Neural cell (in vitro differentiated cells): ENCODE results near the gene HPCA.

Experiments
- EZH2 ChIP-seq: fragments of 200-600, 300-800 bp; shearing (Covaris generic), sonication (generic); IDR thresholded peaks from 2 replicates; pipeline ENCODE4 v1.6.1; 2014; ENCODE audit warnings: antibody characterized with exemption, low read length, borderline replicate concordance, mild to moderate bottlenecking; ENCODE audit not compliant: insufficient read depth, poor library complexity, severe bottlenecking
- POLR2AphosphoS5 ChIP-seq: IDR thresholded peaks from 2 replicates; pipeline ENCODE4 v1.6.1; 2012
- RAD21 ChIP-seq: fragments of 450-650 bp; conservative IDR thresholded peaks from 2 replicates; pipeline ENCODE4 v1.6.1; 2014; ENCODE audit warnings: antibody characterized with exemption, mild to moderate bottlenecking, moderate library complexity
- TF ChIP-seq, protein P1 (sequence below): fragments of 450-650 bp; IDR thresholded peaks from 2 replicates; pipeline ENCODE4 v1.5.1; 2014; ENCODE audit warnings: antibody characterized with exemption, mild to moderate bottlenecking, moderate library complexity; ENCODE audit not compliant: poor library complexity, severe bottlenecking
- TF ChIP-seq, protein P2 (sequence below): IDR thresholded peaks from 2 replicates; pipeline ENCODE4 v1.6.1; 2012; ENCODE audit warnings: borderline replicate concordance

DNA sequence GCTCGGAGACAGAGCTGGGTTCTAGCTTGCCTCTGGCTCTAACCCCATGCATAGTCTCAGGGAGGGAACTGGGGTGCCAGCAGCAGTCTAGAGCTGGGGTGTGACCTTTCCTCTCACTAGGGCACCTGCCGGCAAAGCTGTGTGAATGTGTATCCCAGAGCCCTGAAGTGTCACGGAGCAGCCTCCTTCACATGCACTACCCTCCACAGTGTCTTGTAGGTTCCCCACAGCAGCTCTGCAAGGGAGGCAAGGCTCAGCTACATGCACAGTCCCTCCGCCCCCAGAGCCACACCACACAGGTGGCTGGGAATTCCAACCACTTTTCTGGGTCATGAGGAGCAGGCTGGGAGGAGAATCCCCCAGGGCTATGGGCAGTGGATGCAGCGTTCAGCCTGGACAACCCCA, 7.7 kb upstream of the HPCA start:
- TF ChIP-seq, protein P1, sequence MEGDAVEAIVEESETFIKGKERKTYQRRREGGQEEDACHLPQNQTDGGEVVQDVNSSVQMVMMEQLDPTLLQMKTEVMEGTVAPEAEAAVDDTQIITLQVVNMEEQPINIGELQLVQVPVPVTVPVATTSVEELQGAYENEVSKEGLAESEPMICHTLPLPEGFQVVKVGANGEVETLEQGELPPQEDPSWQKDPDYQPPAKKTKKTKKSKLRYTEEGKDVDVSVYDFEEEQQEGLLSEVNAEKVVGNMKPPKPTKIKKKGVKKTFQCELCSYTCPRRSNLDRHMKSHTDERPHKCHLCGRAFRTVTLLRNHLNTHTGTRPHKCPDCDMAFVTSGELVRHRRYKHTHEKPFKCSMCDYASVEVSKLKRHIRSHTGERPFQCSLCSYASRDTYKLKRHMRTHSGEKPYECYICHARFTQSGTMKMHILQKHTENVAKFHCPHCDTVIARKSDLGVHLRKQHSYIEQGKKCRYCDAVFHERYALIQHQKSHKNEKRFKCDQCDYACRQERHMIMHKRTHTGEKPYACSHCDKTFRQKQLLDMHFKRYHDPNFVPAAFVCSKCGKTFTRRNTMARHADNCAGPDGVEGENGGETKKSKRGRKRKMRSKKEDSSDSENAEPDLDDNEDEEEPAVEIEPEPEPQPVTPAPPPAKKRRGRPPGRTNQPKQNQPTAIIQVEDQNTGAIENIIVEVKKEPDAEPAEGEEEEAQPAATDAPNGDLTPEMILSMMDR, result no peak
- TF ChIP-seq, protein P2, sequence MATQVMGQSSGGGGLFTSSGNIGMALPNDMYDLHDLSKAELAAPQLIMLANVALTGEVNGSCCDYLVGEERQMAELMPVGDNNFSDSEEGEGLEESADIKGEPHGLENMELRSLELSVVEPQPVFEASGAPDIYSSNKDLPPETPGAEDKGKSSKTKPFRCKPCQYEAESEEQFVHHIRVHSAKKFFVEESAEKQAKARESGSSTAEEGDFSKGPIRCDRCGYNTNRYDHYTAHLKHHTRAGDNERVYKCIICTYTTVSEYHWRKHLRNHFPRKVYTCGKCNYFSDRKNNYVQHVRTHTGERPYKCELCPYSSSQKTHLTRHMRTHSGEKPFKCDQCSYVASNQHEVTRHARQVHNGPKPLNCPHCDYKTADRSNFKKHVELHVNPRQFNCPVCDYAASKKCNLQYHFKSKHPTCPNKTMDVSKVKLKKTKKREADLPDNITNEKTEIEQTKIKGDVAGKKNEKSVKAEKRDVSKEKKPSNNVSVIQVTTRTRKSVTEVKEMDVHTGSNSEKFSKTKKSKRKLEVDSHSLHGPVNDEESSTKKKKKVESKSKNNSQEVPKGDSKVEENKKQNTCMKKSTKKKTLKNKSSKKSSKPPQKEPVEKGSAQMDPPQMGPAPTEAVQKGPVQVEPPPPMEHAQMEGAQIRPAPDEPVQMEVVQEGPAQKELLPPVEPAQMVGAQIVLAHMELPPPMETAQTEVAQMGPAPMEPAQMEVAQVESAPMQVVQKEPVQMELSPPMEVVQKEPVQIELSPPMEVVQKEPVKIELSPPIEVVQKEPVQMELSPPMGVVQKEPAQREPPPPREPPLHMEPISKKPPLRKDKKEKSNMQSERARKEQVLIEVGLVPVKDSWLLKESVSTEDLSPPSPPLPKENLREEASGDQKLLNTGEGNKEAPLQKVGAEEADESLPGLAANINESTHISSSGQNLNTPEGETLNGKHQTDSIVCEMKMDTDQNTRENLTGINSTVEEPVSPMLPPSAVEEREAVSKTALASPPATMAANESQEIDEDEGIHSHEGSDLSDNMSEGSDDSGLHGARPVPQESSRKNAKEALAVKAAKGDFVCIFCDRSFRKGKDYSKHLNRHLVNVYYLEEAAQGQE, result no peak
- TF ChIP-seq EZH2 (no peak), POLR2AphosphoS5 (no peak), RAD21 (no peak)
